Measurements from ENCODE around the gene PPP1R12C. TPM values are rescaled to one million over a fixed set of nuclear protein-coding genes. Genes with fewer than 3 reads are reported as not detected.

The PPP1R12C gene
- total RNA-seq, 6 experiments from 2014 or later: 35.6 to 48.1 (median 41.7) TPM

- Histone ChIP-seq H3K27me3 (peaks cover 0 to 4% of the 10 kb centered on the region in 2 donors), H3K9me3 (no peaks in the 10 kb centered on the region), H3K4me3 (no peak overlapping the region), H3K4me1 (no peaks in the 10 kb centered on the region), H3K27ac (no peak overlapping the region), H3K36me3 (no peaks in the 10 kb centered on the region)
- TF ChIP-seq POLR2A (IDR thresholded peaks at IDR 0.05): no peak
- TF ChIP-seq, protein P1, sequence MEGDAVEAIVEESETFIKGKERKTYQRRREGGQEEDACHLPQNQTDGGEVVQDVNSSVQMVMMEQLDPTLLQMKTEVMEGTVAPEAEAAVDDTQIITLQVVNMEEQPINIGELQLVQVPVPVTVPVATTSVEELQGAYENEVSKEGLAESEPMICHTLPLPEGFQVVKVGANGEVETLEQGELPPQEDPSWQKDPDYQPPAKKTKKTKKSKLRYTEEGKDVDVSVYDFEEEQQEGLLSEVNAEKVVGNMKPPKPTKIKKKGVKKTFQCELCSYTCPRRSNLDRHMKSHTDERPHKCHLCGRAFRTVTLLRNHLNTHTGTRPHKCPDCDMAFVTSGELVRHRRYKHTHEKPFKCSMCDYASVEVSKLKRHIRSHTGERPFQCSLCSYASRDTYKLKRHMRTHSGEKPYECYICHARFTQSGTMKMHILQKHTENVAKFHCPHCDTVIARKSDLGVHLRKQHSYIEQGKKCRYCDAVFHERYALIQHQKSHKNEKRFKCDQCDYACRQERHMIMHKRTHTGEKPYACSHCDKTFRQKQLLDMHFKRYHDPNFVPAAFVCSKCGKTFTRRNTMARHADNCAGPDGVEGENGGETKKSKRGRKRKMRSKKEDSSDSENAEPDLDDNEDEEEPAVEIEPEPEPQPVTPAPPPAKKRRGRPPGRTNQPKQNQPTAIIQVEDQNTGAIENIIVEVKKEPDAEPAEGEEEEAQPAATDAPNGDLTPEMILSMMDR (IDR thresholded peaks at IDR 0.05): no peak
- no peak for DNase-seq
- no peak for ATAC-seq
- intact Hi-C loops (cut with DNase I): no loop called here
These were observed 34.6 kb upstream of the PPP1R12C start for GRCh38 chr19:55152017-55152416.

DNA sequence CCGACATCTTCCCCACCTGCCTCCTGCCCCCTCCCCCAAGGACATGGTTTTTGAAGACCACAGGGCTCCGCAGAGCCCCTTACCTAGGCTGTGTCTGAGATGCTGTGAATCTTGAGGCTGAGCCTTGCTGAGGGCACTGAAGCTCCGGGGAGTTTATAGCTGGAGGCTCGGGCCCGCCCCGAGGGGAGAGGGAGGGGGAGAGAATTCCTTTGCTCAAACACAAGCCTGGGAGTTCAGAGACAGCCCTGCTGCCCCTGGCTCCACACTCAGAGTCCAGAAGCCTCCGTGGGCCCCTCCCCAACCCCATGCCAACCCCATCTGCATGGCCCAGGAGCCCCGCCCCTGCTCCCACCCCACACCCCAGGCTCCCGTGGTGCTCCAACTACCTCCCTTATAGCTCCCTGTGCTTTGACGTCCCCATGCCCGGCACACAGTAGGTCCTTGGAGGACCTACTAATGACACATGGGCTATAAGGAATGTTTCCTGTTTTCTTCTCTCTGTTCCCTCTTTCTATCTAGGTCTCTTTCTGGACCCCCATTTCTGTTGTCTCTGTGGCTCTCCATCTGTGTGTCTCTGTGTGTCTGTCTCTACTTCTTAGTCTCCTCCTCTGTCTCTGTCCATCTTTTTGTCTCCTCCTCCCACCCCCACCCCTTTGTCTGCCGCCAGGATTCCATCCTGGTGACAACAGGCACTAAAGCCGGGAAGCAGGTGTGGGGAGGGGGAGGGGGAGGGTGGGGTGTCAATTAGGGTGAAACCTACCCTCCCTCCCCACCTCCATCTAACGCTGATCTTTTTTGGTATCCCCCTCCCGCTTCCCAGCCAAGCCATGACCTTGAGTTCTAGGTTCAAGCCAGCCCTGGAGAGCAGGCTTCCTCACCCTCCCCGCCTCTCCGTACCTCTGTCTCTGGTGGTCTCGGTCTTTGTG is 31.9 kb upstream of the PPP1R12C start, which contains the start of gene TNNT1:
Gene TNNT1 (minus strand): TSS at position 129 of the 926 bp plus-strand sequence. CDS start 2,049 bp downstream, outside the sequence.
- intact Hi-C loops (cut with DNase I): loop anchor here (10.0 kb wide), 3 partner anchors 265 to 345 kb away; no protein-coding TSS in a partner anchor
- Histone ChIP-seq H3K9me3 (no peaks in the 10 kb centered on the region), H3K27ac (no peak within 1 kb of the TSS), H3K4me1 (no peaks in the 10 kb centered on the region), H3K27me3 (no peaks in the 10 kb centered on the region), H3K36me3 (no peaks in the 10 kb centered on the region), H3K4me3 (no peak within 1 kb of the TSS)
- DNase-seq (no peak), ATAC-seq (no peak)
- 15% methylated on average over 13 of the region's 18 CpGs for WGBS (ENCODE audit: insufficient coverage, low coverage, low lambda C conversion rate, missing lambda C conversion rate)
- TF ChIP-seq, protein P1 (IDR thresholded peaks at IDR 0.05): no peak
- TF ChIP-seq POLR2A (IDR thresholded peaks at IDR 0.05): no peak

DNA sequence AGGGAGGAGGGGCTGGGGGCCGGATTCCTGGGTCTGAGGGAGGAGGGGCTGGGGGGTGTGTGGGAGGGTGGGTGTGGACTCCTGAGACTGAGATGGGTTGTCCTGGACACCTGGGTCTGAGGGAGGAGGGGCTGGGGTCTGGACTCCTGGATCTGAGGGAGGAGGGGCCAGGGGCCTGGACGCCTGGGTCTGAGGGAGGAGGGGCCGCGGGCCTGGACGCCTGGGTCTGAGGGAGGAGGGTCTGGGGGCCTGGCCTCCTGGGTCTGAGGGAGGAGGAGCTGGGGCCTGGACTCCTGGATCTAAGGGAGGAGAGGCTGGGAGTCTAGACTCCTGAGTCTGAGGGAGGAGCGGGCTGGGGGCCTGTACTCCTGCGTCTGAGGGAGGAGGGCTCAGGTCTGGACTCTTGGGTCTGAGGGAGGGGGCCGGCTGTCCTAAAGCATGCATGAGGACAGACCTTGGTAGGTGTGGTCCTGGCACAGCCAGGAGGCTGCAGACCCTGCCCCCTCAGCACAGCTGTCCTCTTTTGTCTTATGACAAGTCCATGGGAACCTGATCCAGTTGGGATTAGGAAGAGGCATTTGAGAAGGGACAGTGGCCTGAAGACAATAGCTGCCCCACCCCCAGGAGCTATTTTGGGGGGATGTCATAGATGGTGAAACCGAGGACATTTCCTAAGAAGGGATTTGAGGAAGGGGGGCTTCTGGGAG is 30.3 kb upstream of the PPP1R12C start:
- DNase-seq (no peak), ATAC-seq (no peak)
- Histone ChIP-seq H3K4me3 (no peak overlapping the region), H3K9me3 (no peaks in the 10 kb centered on the region), H3K27ac (no peak overlapping the region), H3K27me3 (no peaks in the 10 kb centered on the region), H3K36me3 (no peaks in the 10 kb centered on the region), H3K4me1 (no peaks in the 10 kb centered on the region)
- 26% methylated on average over 6 of the region's 9 CpGs for WGBS (ENCODE audit: insufficient coverage, low coverage, low lambda C conversion rate, missing lambda C conversion rate)
- no peak for TF ChIP-seq POLR2A (IDR thresholded peaks at IDR 0.05)
- TF ChIP-seq, protein P1 (IDR thresholded peaks at IDR 0.05): no peak
- intact Hi-C loops (cut with DNase I): loop anchor here (10.0 kb wide), 3 partner anchors 267 to 347 kb away; no protein-coding TSS in a partner anchor

- Histone ChIP-seq H3K4me3 (no peak overlapping the region), H3K4me1 (no peaks in the 10 kb centered on the region), H3K27ac (no peak overlapping the region), H3K36me3 (no peaks in the 10 kb centered on the region), H3K9me3 (no peaks in the 10 kb centered on the region), H3K27me3 (peaks cover 0 to 4% of the 10 kb centered on the region in 2 donors)
- intact Hi-C loops (cut with DNase I): loop anchor here (10.0 kb wide), 3 partner anchors 268 to 348 kb away; no protein-coding TSS in a partner anchor
- peak in 2 of 4 donors; percentile 20 to 35 for ATAC-seq
- WGBS (ENCODE audit: insufficient coverage, low coverage, low lambda C conversion rate, missing lambda C conversion rate): 8% methylated on average over 8 of the region's 27 CpGs
- no peak for DNase-seq
- TF ChIP-seq, protein P1 (IDR thresholded peaks at IDR 0.05): no peak
- no peak for TF ChIP-seq POLR2A (IDR thresholded peaks at IDR 0.05)
These were observed 29.4 kb upstream of the PPP1R12C start for GRCh38 chr19:55146705-55147273.

All from right lobe of liver (tissue), 6 donors.